BJ (cell line): ENCODE results near the gene TMEFF1. TPM values are rescaled to one million over a fixed set of nuclear protein-coding genes. Genes with fewer than 3 reads are reported as not detected.

ENCODE experiments used
- CTCF ChIA-PET: fragments of 350-600 bp; formaldehyde crosslinking; extraction: SDS; loops from one replicate; lab custom pipeline; 2021; ENCODE audit warnings: antibody characterized with exemption, inconsistent platforms; lab: Yijun Ruan, JAX
- POLR2A ChIA-PET: fragments of 300-600 bp; sonication (Branson Sonifier 250); formaldehyde crosslinking; extraction: SDS; loops from one replicate; lab custom pipeline; 2021; ENCODE audit warnings: antibody characterized with exemption; lab: Charles Lee
- DNase-seq: peaks from one replicate; pipeline ENCODE4 v3.0.0-alpha.2; 2011; ENCODE audit warnings: low read depth
- H3K27me3 ChIP-seq: 2 replicates; pipeline ENCODE4 v1.6.0; 2011; ENCODE audit warnings: low read length; ENCODE audit not compliant: control insufficient read depth, insufficient read depth
- H3K36me3 ChIP-seq: 2 replicates; pipeline ENCODE4 v1.5.1; 2011; ENCODE audit warnings: low read length; ENCODE audit not compliant: control insufficient read depth, insufficient read depth
- H3K4me3 ChIP-seq: 2 replicates; pipeline ENCODE4 v1.5.1; 2011; ENCODE audit warnings: low read depth, mild to moderate bottlenecking, control low read depth, low read length
- CTCF ChIP-seq: IDR thresholded peaks from 2 replicates; pipeline ENCODE4 v1.5.1; 2011; ENCODE audit warnings: low read depth, mild to moderate bottlenecking, control low read depth, inconsistent platforms, low read length, moderate library complexity; ENCODE audit not compliant: insufficient read depth
- polyA plus RNA-seq: library from polyadenylated mRNA; depleted of rRNA; stranded (reverse); fragments of >200 nt; gene quantifications from 2 replicates; pipeline ENCODE4 v1.2.3, GENCODE V29; 2011

The TMEFF1 gene
- polyA plus RNA-seq, 1 experiment, result 0.10 TPM

GRCh38 chr9:100540327-100540726, 67.4 kb downstream of the TMEFF1 start:
- no peak for DNase-seq
- POLR2A ChIA-PET, result no interaction called here
- CTCF ChIA-PET, result no interaction called here
- Histone ChIP-seq H3K4me3 (no peak overlapping the region), H3K27me3 (no peaks in the 10 kb centered on the region), H3K36me3 (no peaks in the 10 kb centered on the region)
- no peak for TF ChIP-seq CTCF

GRCh38 chr9:100549048-100549447, 76.1 kb downstream of the TMEFF1 start:
- H3K4me3 ChIP-seq, result no peak overlapping the region
- CTCF ChIA-PET, result no interaction called here
- no peak for TF ChIP-seq CTCF
- H3K27me3 ChIP-seq, result no peaks in the 10 kb centered on the region
- H3K36me3 ChIP-seq, result no peaks in the 10 kb centered on the region
- no peak for DNase-seq
- POLR2A ChIA-PET, result no interaction called here

- H3K4me3 ChIP-seq, result no peak overlapping the region
- no peaks in the 10 kb centered on the region for H3K27me3 ChIP-seq
- POLR2A ChIA-PET, result no interaction called here
- CTCF ChIA-PET, result interaction anchor here (0.6 kb wide), 3 partner anchors 17 to 207 kb away, joined by 3 read pairs; no protein-coding TSS in a partner anchor
- no peak for TF ChIP-seq CTCF
- no peaks in the 10 kb centered on the region for H3K36me3 ChIP-seq
- no peak for DNase-seq
Observed at GRCh38 chr9:100554935-100555401, 82.0 kb downstream of the TMEFF1 start.

GRCh38 chr9:100555471-100555870, 82.5 kb downstream of the TMEFF1 start:
- Histone ChIP-seq H3K36me3 (no peaks in the 10 kb centered on the region), H3K4me3 (no peak overlapping the region), H3K27me3 (no peaks in the 10 kb centered on the region)
- TF ChIP-seq CTCF, result no peak
- CTCF ChIA-PET, result interaction anchor here (0.6 kb wide), 2 partner anchors 18 to 61 kb away, joined by 3 read pairs; no protein-coding TSS in a partner anchor
- POLR2A ChIA-PET, result no interaction called here
- no peak for DNase-seq

- no peak for TF ChIP-seq CTCF
- DNase-seq, result no peak
- no peak overlapping the region for H3K4me3 ChIP-seq
- ChIA-PET POLR2A (no interaction called here), CTCF (interaction anchor here (1.0 to 1.4 kb wide), 2 partner anchors 12 to 45 kb away, joined by 4 read pairs; no protein-coding TSS in a partner anchor)
- no peaks in the 10 kb centered on the region for H3K36me3 ChIP-seq
- no peaks in the 10 kb centered on the region for H3K27me3 ChIP-seq
Observed at GRCh38 chr9:100557053-100557452, 84.1 kb downstream of the TMEFF1 start.
